Measurements from ENCODE around the gene ACACA. TPM values are rescaled to one million over a fixed set of nuclear protein-coding genes. Genes with fewer than 3 reads are reported as not detected.

Gene ACACA
- total RNA-seq, 1 experiment from 2014 or later: 11.3 TPM

DNA sequence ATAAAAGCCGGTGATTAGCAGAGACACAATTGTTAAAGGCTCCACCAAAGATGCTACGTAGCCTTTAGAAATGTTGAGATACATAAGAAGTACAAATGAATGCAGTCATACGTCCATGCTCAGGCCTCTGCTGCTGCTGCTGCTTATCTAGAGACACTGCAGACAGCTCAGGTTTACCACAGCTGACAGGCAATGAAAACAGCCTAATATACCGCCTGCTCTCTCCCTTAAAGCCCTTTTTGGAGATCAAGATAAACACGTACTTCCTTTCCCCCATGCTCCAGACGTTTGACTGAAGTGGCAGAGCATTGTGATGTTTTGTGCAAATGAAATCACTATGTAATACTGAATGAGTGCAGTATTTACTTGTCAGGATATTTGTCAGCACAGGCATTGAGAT lies 272.6 kb downstream of the ACACA start:
- DNase-seq (ENCODE audit: low read depth): no peak

DNA sequence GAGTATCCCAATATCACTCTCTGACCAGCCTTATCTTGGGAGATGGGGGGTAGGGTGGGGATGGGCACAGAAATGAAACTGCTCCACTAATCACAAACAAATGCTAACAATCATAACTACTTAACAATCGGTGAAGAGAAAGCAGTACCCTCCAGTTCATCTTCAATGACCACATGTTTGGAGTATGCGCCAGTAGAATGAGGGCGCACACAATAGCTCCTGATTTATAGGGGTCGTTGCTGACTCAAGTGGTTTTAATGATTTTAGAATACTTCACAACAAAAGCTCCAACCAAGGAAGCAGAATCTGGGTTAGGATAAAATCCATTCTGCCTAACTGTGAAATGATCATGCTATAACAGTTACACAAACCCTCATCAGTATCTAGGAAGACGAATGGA lies 273.5 kb downstream of the ACACA start:
- DNase-seq (ENCODE audit: low read depth): no peak

GRCh38 chr17:37131669-37132611 lies 274.7 kb downstream of the ACACA start:
- no peak for DNase-seq (ENCODE audit: low read depth)

GRCh38 chr17:37130984-37131446 lies 275.6 kb downstream of the ACACA start:
- no peak for DNase-seq (ENCODE audit: low read depth)

GRCh38 chr17:37124821-37125173 lies 281.8 kb downstream of the ACACA start:
- no peak for DNase-seq (ENCODE audit: low read depth)

DNA sequence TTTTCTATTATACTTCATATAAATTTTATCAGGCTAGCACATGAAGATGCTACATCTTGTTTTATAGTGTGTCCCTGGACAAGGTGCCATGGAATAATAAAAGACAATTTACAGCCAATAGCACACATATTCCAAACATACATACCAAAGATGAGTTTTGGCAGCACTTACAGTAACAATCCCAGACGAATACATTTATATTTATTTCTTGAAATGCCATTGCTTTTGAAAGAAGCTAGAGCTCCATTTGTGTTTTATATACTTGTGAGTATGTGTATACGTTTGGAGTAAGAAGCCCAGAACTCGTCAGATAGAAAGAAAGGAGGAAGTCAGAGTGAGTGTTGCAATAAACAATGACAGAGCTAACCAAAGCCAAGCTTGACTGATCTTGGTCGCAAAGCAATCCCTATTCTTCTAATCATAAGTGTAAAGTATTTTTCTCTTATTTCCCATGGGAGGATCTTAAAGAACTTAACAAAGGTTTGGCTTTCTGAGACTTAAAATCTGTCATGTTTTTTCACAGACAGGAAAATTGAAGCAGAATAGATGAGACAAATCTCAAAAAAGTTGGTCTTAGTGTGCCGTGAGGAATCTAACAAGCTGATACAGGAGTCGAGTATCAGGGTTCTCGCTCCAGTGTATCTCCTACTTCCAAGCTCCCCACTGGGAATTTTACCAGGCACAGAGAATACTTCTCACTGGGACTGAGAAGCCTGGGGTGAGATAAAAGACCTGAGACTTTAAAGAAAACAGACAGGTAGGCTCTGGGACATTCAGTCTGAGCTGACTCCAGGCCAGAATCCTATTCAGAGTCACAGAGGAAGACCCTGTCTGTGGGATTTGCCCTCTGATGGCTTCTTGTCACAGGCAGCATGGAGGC lies 282.5 kb downstream of the ACACA start:
- DNase-seq (ENCODE audit: low read depth): no peak

DNA sequence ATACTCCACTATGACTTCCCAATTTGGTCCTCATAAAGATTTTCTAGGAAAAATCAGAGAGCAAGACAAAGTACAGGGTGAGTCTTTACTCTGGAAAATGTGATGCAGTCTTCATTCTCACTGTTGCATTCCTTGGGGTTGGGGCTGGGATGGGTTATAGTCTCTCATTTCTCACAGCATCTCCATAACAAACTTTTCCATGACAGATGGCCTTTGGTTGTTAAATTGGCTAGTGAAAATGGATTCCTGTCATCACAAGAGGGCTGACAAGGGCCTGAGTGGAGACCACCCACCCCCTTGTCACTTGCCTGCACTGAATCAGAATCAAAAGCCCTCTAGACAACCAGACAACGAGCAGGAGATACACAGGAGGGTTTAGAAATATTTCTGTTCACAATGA lies 283.2 kb downstream of the ACACA start:
- DNase-seq (ENCODE audit: low read depth): no peak

- no peak for DNase-seq (ENCODE audit: low read depth)
Observed at GRCh38 chr17:37121616-37122015, 285.0 kb downstream of the ACACA start.

DNA sequence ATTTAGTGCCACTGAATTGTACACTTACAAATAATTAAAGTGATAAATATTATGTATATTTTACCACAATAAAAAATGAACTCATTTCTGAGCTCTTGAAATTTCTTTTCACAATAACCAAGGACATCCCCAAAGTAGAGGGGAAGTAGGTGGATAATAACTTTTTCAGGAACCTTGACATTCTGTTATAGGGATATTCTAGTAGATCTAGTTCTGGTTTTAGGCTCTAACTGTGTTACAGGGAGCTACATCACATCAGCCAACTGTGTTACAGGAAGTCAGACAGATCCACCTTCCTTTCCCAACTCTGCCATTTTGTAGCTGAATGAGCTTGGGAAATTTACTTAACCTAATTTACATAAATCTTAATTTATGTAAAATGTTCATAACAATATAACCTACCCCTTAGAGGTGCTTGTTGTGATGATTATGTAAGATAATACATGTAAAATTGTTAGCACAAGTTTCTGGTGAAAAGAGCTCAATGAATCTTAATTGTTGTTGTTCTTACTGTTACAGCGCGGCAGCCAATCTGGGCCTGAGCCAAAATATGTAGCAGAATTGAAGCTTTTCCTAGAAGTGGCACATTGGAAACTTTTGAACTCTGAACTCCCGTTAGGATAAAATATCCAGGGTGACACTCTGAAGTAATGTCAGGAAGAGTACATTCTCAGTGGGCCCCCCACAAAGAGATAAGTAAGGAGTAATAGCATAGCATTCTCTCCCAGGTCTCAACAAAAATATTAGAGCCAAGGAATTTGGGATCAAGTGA lies 288.1 kb downstream of the ACACA start:
- no peak for DNase-seq (ENCODE audit: low read depth)

GRCh38 chr17:37117373-37118142 lies 289.1 kb downstream of the ACACA start:
- no peak for DNase-seq (ENCODE audit: low read depth)

DNA sequence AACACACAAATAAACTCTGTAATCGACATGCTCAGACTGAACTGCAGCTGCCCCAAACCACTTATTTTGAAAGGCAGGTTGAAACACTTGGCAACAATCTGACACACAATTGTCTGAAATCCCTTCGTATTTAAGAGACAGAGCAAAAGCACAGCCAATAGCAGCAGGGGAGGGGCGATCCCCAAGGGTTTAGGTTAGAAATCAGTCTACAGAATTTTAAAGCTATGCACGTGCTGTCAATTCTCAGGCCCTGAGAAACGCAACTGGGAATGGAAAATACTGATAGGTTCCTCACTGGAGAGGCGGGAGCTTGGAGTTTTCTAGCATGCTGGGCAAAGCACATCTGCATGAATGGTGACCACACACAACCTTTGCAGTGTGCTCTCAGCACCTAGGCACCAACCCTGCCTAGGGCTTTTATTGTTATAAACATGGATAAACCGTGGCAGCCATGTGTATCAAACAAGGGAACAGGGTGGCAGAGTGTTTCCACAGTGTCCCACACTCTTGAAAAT lies 289.9 kb downstream of the ACACA start:
- no peak for DNase-seq (ENCODE audit: low read depth)

DNA sequence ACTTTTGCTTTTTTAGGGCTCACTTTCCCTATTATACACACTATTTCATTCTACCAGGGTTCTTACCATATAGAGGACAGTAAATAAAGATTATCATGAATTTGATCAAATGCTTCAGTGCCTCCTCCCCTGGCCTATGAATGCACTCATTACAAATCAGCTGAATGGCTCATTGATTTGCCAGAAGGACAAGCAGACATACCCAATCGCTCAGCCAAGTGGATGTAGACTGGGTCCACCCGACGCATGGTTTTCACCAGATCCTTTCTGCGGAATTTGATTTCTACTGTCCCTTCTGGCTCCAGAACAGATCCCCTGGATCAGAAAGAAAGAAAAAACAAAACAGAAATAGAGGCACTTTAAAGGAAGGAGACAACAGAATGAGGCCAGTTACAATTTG lies 295.3 kb downstream of the ACACA start:
- DNase-seq (ENCODE audit: low read depth): no peak

DNA sequence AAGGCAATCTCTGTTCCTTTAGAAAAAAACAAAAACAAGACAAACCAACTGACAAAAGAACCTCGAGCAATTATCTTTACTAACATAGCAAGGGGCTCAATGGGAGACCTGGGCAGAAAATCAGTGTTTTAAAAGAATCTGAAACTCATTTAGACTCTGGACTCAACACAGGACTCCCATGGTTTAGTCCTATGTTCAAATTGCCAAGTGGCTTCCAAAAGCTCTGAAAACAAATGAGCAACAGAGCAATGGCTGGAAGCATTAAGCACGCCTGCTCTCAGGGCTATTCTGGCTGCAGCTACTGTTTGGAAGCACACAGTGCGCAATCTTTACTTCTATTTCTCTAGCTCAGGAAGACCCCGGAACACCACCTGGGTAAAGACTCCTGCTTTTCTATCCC lies 295.9 kb downstream of the ACACA start:
- DNase-seq (ENCODE audit: low read depth): no peak

DNA sequence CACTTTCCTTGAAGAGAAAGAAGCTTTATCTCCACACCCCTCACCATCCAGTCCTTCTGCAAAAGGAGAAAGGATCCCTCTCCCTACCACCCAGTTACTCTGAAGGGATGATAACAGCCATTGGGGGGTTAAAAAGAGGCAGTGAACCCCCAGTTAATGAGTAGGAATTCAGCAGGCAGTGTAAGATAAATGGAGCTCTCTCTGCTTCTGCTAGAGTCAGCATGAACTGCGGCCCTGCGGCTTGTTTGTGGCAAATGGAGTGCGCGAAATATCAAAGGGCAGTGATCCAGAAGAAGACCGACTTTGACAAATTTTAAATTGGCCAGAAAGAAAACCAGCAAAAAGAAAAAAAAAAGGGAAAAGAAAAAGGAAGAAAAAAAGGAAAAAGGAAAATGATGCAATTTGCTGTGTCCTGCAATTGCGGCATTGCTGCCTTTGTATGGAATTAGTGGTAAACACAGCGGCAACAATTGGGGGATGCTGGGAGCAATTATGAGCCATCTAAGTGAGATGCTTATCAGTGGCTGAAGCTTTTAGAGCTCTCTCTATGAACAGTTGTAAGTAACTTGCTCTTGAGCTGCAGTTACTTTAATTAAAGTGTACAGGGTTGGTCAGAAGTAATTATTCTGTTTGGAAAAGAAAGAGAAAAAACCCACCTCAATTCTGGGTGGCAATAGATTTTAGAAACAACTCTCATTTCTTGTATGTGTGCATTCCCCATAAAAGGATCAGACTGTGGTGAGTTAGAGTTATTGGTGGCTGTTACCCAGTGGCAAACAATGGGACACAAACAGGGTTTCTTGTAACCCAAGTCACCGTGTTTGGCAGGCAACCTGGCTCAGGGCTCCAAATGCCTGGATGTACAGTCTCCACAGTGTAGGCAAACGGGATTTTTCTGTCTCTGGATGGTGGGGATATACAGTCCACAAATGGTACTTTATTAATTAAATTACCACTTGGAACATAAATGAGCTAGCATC lies 296.6 kb downstream of the ACACA start:
- DNase-seq (ENCODE audit: low read depth): no peak

DNA sequence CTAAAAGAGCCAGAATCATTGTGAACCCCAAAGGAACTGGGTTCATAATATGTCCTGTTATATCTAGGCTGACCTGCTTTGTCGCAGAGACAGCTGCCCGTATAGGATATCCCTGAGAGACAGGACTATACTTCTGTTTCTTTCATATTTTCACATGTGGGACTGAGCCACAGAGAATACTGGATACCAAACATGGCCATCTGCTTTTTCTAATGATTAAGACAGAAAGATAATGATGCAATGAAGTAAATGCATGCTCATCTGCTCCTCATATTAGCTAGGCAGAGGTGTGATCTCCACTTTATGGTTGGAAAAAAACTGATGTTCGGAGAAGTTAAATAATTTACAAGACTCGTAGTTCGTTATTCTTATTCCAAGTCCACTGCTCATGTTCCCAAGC lies 297.5 kb downstream of the ACACA start:
- DNase-seq (ENCODE audit: low read depth): no peak

GRCh38 chr17:37107406-37108083 lies 299.1 kb downstream of the ACACA start:
- DNase-seq (ENCODE audit: low read depth): no peak

DNA sequence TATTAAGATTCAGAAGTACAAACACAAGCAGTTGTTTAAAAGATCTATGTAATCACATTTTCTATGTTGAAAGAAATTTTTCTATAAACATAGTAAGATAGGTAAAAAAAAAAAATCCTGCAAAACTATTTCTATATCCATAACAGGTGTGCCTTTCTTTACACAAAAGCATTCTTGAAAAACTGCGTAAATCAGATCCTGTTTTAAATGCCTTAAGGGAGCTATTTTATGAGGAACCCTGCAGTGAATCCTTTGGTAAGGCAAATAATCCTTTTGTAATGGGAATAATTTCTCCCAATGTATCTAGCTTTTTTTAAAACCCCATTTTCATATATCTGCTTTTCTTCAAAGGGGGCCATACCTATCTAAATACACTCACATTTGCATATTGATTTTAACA lies 300.6 kb downstream of the ACACA start:
- DNase-seq (ENCODE audit: low read depth): no peak

GRCh38 chr17:37103231-37103630 lies 303.4 kb downstream of the ACACA start:
- DNase-seq (ENCODE audit: low read depth): no peak

DNA sequence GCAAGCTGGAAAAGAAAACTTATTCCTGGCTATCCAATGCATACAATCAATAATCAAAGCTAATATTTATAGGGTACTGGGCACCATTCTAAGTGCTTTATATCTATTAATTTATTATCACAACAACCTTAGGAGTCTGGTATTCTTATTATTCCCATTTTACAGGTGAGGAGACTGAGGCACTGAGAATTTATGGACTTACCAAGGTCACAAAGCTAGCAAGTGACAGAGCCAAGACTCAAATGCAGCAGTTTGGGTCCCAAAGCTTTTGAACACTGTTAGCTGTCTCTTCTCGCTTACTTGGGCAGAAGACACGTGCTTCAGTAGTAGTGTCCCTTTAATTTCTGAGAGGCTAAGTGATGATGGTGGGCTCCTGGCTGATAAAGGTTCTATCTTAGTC lies 305.3 kb downstream of the ACACA start:
- no peak for DNase-seq (ENCODE audit: low read depth)

Measured in Daoy (cell line).